HL-60 (cell line): ENCODE data around the gene TRIM17.

Experiments
- DNase-seq, 2 experiments: peaks; one replicate each; pipeline ENCODE4 v3.0.0-alpha.2; 2010 to 2020; ENCODE audit warnings: low read depth in 1 of 2, low spot score in 1 of 2
- H3K27ac ChIP-seq: fragments of 250-450 bp; sonication (Bioruptor Pico); replicated peaks from 2 replicates; pipeline ENCODE4 v1.5.1; 2020; ENCODE audit warnings: mild to moderate bottlenecking, moderate library complexity
- H3K27me3 ChIP-seq: fragments of 250-450 bp; sonication (Bioruptor Pico); 2 replicates; pipeline ENCODE4 v1.5.1; 2021; ENCODE audit warnings: mild to moderate bottlenecking, moderate library complexity; ENCODE audit not compliant: insufficient read depth, poor library complexity, severe bottlenecking
- H3K4me3 ChIP-seq: replicated peaks from 2 replicates; pipeline ENCODE4 v1.5.1; 2011; ENCODE audit warnings: mild to moderate bottlenecking, control low read depth, low read length; ENCODE audit not compliant: insufficient read depth
- CTCF ChIP-seq: IDR thresholded peaks from one replicate; pipeline ENCODE4 v1.5.1; 2011; ENCODE audit warnings: low read length, control low read depth, inconsistent platforms; ENCODE audit not compliant: insufficient read depth
- GABPA ChIP-seq: IDR thresholded peaks from 2 replicates; pipeline ENCODE4 v1.6.1; 2012; ENCODE audit warnings: low read depth
- POLR2AphosphoS5 ChIP-seq: IDR thresholded peaks from 2 replicates; pipeline ENCODE4 v1.6.1; 2012; ENCODE audit warnings: low read depth
- REST ChIP-seq: IDR thresholded peaks from 2 replicates; pipeline ENCODE4 v1.6.1; 2012; ENCODE audit warnings: low read depth; ENCODE audit not compliant: insufficient replicate concordance
- SPI1 ChIP-seq: IDR thresholded peaks from 2 replicates; pipeline ENCODE4 v1.6.1; 2012; ENCODE audit warnings: low read depth, mild to moderate bottlenecking, borderline replicate concordance

TRIM17 gene

GRCh38 chr1:228417483-228418203 lies 982 bp upstream of the TRIM17 start:
- Histone ChIP-seq H3K27me3 (peaks cover 30% of the 10 kb centered on the region), H3K4me3 (no peak overlapping the region), H3K27ac (no peak overlapping the region)
- TF ChIP-seq POLR2AphosphoS5 = no peak
- no peak for TF ChIP-seq CTCF
- DNase-seq = no peak

DNA sequence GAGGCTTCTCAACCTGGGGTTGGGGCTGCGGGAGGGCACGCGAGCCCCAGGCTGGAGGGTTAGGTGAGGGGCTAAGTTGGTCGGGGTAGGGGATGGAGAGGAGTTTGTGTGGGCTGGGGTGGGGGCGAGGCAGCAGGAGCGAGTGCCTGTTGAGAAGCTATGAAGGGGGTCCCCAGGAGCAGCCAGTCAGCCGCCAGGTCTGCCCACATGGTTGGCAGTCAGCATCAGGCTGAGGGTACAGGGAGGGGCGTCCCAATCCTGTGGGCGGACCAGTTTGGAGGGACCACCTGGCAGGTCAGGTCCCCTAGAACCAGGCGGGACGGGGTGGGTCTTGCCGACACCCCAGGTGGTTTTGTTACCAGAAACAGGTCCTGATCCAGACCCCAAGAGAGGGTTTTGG lies 400 bp upstream of the TRIM17 start:
- no peak overlapping the region for H3K4me3 ChIP-seq

GRCh38 chr1:228415853-228416216 lies 826 bp downstream of the TRIM17 start:
- DNase-seq = no peak
- no peak overlapping the region for H3K4me3 ChIP-seq
- H3K27me3 ChIP-seq = peaks cover 30% of the 10 kb centered on the region

More for the DNA sequence above, 400 bp upstream of the TRIM17 start:
- H3K27ac ChIP-seq = no peak overlapping the region
- no peak for DNase-seq
- TF ChIP-seq POLR2AphosphoS5 = no peak
- TF ChIP-seq REST = no peak
- no peak for TF ChIP-seq SPI1
- no peak for TF ChIP-seq GABPA
- peaks cover 30% of the 10 kb centered on the region for H3K27me3 ChIP-seq

More at GRCh38 chr1:228415853-228416216, 826 bp downstream of the TRIM17 start:
- H3K27ac ChIP-seq = no peak overlapping the region
- no peak for TF ChIP-seq REST
- no peak for TF ChIP-seq SPI1
- no peak for TF ChIP-seq GABPA
- TF ChIP-seq CTCF = no peak
- TF ChIP-seq POLR2AphosphoS5 = no peak
